ENCODE measurements around the gene MVB12B. TPM values are rescaled to one million over a fixed set of nuclear protein-coding genes. Genes with fewer than 3 reads are reported as not detected.

Gene MVB12B
- total RNA-seq, 1 experiment from 2014 or later, result 9.4 TPM

DNA sequence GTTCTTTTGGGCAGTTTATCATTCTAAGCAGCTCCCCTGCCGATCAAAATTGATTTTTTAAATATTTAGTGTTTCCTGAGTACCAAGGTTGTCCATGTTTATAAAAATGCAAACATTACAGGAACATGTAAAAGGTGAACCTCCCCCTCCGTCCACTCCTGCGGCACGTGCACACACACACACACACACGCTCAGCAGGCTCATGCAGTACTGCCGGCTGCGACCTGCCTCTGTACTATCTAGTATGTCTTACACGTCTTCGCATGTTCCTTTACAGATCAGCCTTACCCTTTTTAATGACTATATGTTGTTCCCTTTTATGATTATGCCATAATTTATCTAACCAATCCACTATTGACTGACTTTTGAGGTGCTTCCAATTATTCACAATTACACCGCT, 165.3 kb downstream of the MVB12B start:
- Histone ChIP-seq H3K36me3 (ENCODE audit: control insufficient read depth, insufficient read depth, low read length) (no peaks in the 10 kb centered on the region), H3K4me1 (ENCODE audit: control insufficient read depth, insufficient read depth, low read length) (no peaks in the 10 kb centered on the region), H3K27me3 (ENCODE audit: control insufficient read depth, insufficient read depth, low read length) (no peaks in the 10 kb centered on the region), H3K9me3 (ENCODE audit: control insufficient read depth, insufficient read depth, low read depth, low read length) (no peaks in the 10 kb centered on the region), H3K4me3 (ENCODE audit: low read depth in 2 of 2, low read length in 2 of 2) (no peak overlapping the region), H3K27ac (ENCODE audit: low read length) (no peak overlapping the region)
- CTCF ChIA-PET, result interaction anchor here (0.6 to 0.7 kb wide), 2 partner anchors 72 to 260 kb away, joined by 3 read pairs; no protein-coding TSS in a partner anchor
- DNase-seq (ENCODE audit: low read depth, low spot score) (no peak), ATAC-seq (no peak)
- POLR2A ChIA-PET, result no interaction called here
- in situ Hi-C loops (cut with HindIII; ENCODE audit: low pct_unique_long_range_greater_than_20kb, low sequenced_read_pairs), result no loop called here
- intact Hi-C loops (cut with micrococcal nuclease; ENCODE audit: unreplicated experiment), result loop anchor here (10.0 kb wide), 1 partner anchor 187 kb away; no protein-coding TSS in a partner anchor
- TF ChIP-seq SIN3A (IDR thresholded peaks at IDR 0.05; ENCODE audit: borderline replicate concordance, insufficient read depth, low read depth, low read length) (no peak), POLR2AphosphoS5 (IDR thresholded peaks at IDR 0.05; ENCODE audit: low read depth, low read length) (no peak), TCF7L2 (IDR thresholded peaks at IDR 0.05; ENCODE audit: low read depth, low read length) (no peak)
- TF ChIP-seq, protein P1, sequence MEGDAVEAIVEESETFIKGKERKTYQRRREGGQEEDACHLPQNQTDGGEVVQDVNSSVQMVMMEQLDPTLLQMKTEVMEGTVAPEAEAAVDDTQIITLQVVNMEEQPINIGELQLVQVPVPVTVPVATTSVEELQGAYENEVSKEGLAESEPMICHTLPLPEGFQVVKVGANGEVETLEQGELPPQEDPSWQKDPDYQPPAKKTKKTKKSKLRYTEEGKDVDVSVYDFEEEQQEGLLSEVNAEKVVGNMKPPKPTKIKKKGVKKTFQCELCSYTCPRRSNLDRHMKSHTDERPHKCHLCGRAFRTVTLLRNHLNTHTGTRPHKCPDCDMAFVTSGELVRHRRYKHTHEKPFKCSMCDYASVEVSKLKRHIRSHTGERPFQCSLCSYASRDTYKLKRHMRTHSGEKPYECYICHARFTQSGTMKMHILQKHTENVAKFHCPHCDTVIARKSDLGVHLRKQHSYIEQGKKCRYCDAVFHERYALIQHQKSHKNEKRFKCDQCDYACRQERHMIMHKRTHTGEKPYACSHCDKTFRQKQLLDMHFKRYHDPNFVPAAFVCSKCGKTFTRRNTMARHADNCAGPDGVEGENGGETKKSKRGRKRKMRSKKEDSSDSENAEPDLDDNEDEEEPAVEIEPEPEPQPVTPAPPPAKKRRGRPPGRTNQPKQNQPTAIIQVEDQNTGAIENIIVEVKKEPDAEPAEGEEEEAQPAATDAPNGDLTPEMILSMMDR (IDR thresholded peaks at IDR 0.05), result no peak
- TF ChIP-seq, protein P2, sequence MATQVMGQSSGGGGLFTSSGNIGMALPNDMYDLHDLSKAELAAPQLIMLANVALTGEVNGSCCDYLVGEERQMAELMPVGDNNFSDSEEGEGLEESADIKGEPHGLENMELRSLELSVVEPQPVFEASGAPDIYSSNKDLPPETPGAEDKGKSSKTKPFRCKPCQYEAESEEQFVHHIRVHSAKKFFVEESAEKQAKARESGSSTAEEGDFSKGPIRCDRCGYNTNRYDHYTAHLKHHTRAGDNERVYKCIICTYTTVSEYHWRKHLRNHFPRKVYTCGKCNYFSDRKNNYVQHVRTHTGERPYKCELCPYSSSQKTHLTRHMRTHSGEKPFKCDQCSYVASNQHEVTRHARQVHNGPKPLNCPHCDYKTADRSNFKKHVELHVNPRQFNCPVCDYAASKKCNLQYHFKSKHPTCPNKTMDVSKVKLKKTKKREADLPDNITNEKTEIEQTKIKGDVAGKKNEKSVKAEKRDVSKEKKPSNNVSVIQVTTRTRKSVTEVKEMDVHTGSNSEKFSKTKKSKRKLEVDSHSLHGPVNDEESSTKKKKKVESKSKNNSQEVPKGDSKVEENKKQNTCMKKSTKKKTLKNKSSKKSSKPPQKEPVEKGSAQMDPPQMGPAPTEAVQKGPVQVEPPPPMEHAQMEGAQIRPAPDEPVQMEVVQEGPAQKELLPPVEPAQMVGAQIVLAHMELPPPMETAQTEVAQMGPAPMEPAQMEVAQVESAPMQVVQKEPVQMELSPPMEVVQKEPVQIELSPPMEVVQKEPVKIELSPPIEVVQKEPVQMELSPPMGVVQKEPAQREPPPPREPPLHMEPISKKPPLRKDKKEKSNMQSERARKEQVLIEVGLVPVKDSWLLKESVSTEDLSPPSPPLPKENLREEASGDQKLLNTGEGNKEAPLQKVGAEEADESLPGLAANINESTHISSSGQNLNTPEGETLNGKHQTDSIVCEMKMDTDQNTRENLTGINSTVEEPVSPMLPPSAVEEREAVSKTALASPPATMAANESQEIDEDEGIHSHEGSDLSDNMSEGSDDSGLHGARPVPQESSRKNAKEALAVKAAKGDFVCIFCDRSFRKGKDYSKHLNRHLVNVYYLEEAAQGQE (IDR thresholded peaks at IDR 0.05; ENCODE audit: insufficient read depth in 1 of 2, low read depth in 2 of 2, low read length in 1 of 2), result no peak
- no TSS peak for BruUV-seq (replicated peaks)

DNA sequence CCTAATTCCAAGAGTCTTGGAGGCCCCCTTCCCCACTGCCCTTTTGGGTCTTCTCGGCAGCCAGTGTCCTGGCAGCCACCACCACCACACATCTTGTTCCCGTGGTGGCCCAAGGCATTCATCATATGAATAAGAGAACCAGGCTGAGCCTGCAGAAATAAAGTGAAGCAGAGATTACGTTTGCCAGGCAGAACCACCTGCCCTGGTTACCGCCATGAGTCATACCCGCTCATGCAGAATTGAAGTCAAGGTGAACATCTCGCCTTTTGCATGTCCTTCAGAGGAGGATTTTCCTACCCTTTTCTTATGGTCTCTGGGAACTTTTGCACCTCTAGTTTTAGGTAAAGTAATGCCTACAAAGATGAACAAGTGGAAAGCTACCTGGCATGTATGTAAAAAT, 167.6 kb downstream of the MVB12B start:
- no peak for TF ChIP-seq TCF7L2 (IDR thresholded peaks at IDR 0.05; ENCODE audit: low read depth, low read length)
- TF ChIP-seq, protein P2 (IDR thresholded peaks at IDR 0.05; ENCODE audit: insufficient read depth in 1 of 2, low read depth in 2 of 2, low read length in 1 of 2), result no peak
- ChIA-PET CTCF (no interaction called here), POLR2A (no interaction called here)
- Histone ChIP-seq H3K9me3 (ENCODE audit: control insufficient read depth, insufficient read depth, low read depth, low read length) (no peaks in the 10 kb centered on the region), H3K4me1 (ENCODE audit: control insufficient read depth, insufficient read depth, low read length) (no peaks in the 10 kb centered on the region), H3K27ac (ENCODE audit: low read length) (no peak overlapping the region), H3K4me3 (ENCODE audit: low read depth in 2 of 2, low read length in 2 of 2) (no peak overlapping the region), H3K36me3 (ENCODE audit: control insufficient read depth, insufficient read depth, low read length) (no peaks in the 10 kb centered on the region), H3K27me3 (ENCODE audit: control insufficient read depth, insufficient read depth, low read length) (no peaks in the 10 kb centered on the region)
- intact Hi-C loops (cut with micrococcal nuclease; ENCODE audit: unreplicated experiment) (loop anchor here (10.0 kb wide), 1 partner anchor 189 kb away; no protein-coding TSS in a partner anchor), in situ Hi-C loops (cut with HindIII; ENCODE audit: low pct_unique_long_range_greater_than_20kb, low sequenced_read_pairs) (no loop called here)
- BruUV-seq (replicated peaks), result no TSS peak
- no peak for ATAC-seq
- no peak for DNase-seq (ENCODE audit: low read depth, low spot score)
